SK-N-MC (cell line): ENCODE measurements around the gene USP3.
A peak's percentile ranks its signal among the peaks of the same experiment; 100 is the strongest.

Source experiments
- DNase-seq: peaks from one replicate; pipeline ENCODE4 v3.0.0-alpha.2; 2011; ENCODE audit warnings: low read depth, low spot score
- H3K27ac ChIP-seq: fragments of 200-600 bp; sonication (generic); 2 replicates; pipeline ENCODE4 v1.5.1; 2016; ENCODE audit warnings: mixed run types
- H3K36me3 ChIP-seq: fragments of 200-600 bp; sonication (generic); 2 replicates; pipeline ENCODE4 v1.6.1; 2017; ENCODE audit warnings: antibody characterized with exemption, low read length, mixed read lengths; ENCODE audit not compliant: insufficient read depth
- H3K4me3 ChIP-seq: fragments of 200-600 bp; sonication (generic); 2 replicates; pipeline ENCODE4 v1.5.1; 2016
- H3K9ac ChIP-seq: fragments of 200-600 bp; sonication (generic); 2 replicates; pipeline ENCODE4 v1.8.0; 2017; ENCODE audit warnings: mixed run types, mixed read lengths; ENCODE audit not compliant: insufficient read length
- H3K9me3 ChIP-seq: fragments of 200-600 bp; sonication (generic); 2 replicates; pipeline ENCODE4 v1.6.1; 2017; ENCODE audit warnings: low read depth, mild to moderate bottlenecking, antibody characterized with exemption, low read length, moderate library complexity, mixed read lengths
- EZH2 ChIP-seq: fragments of 200-600 bp; sonication (generic); IDR thresholded peaks from one replicate; pipeline ENCODE4 v1.6.1; 2017; ENCODE audit warnings: antibody characterized with exemption
- FOXP2 ChIP-seq: optimal IDR thresholded peaks from 2 replicates; pipeline ENCODE3; 2011; ENCODE audit warnings: mild to moderate bottlenecking, moderate library complexity; ENCODE audit not compliant: insufficient read depth; ENCODE audit errors: extremely low read length, control extremely low read depth
- POLR2AphosphoS5 ChIP-seq: IDR thresholded peaks from 2 replicates; pipeline ENCODE4 v1.6.1; 2012; ENCODE audit warnings: mild to moderate bottlenecking, low read depth, low read length, borderline replicate concordance

Gene USP3, protein sequence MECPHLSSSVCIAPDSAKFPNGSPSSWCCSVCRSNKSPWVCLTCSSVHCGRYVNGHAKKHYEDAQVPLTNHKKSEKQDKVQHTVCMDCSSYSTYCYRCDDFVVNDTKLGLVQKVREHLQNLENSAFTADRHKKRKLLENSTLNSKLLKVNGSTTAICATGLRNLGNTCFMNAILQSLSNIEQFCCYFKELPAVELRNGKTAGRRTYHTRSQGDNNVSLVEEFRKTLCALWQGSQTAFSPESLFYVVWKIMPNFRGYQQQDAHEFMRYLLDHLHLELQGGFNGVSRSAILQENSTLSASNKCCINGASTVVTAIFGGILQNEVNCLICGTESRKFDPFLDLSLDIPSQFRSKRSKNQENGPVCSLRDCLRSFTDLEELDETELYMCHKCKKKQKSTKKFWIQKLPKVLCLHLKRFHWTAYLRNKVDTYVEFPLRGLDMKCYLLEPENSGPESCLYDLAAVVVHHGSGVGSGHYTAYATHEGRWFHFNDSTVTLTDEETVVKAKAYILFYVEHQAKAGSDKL

DNA sequence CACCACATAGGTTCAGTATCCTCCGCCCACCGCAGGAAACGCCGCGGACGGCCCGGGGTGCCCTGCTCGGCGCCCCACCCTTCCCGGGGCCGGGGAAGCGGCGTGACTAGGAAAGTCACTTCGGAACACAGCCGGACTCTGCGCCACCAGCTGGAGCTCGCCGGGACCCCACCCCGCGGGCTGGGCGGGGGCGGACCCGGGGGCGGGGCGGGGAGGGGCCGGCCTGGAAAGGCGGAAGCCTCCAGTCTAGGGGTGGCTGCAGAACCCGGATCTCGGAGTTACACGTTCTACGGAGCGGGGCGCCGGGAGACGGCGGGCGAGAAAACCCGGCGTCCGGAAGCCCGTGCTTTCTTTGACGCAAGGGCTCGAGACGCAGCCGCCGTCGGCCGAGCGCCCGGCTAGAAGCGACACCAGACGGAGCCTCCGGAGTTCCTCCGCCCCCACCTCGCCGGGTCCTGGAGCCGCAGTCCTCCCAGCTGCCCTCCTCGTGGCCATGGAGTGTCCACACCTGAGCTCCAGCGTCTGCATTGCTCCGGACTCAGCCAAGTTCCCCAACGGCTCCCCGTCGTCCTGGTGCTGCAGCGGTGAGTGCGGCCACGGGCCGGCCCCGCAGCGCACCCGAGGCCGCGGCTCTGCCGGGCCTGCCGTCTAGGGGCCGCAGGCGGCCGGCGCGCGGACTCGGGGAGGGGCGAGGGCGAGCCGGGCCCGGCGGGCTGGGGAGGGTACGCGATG, at the start of gene USP3:
Gene USP3 (plus strand): TSS at position 347 of the 732 bp plus-strand sequence. CDS start 147 bp downstream, at position 494.
- Histone ChIP-seq H3K9ac (peak within 1 kb of the TSS; percentile 90), H3K27ac (no peak within 1 kb of the TSS; the same call in 1 of the 2 replicates), H3K36me3 (no peaks in the 10 kb centered on the region), H3K9me3 (no peaks in the 10 kb centered on the region), H3K4me3 (peak within 1 kb of the TSS; percentile 75)
- peak; percentile 24 for TF ChIP-seq FOXP2
- no peak for TF ChIP-seq EZH2
- TF ChIP-seq POLR2AphosphoS5: peak; percentile 79; the same call in 1 of the 2 replicates
- DNase-seq: no peak

- H3K4me3 ChIP-seq: no peak overlapping the region
- no peak for TF ChIP-seq FOXP2
- no peak for TF ChIP-seq POLR2AphosphoS5
- TF ChIP-seq EZH2: no peak
- H3K9ac ChIP-seq: no peak overlapping the region
- no peak overlapping the region for H3K27ac ChIP-seq
- H3K36me3 ChIP-seq: no peaks in the 10 kb centered on the region
- no peaks in the 10 kb centered on the region for H3K9me3 ChIP-seq
- DNase-seq: no peak
These were observed 48.1 kb upstream of the USP3 start for GRCh38 chr15:63456258-63456657.

DNA sequence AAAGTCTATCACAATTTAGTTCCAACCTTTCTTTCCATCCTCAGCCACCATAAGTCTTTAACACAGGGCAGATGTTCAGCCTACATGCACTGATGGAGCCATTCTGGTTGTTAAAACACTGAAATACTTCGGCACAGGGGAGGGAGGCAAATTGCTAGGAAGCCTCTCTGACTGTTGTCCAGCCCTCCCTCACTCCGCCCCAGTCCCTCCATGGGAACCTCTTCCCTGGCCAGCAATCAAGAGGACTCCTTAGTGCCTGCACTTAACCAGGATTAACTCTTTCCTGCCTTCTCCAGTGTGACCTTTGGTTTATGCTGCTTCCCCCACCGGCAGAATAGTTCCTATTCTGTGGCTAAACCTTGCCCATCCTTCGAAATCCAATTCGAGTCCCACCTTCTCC, 47.0 kb upstream of the USP3 start:
- Histone ChIP-seq H3K27ac (no peak overlapping the region), H3K9me3 (no peaks in the 10 kb centered on the region), H3K36me3 (no peaks in the 10 kb centered on the region), H3K9ac (no peak overlapping the region), H3K4me3 (no peak overlapping the region)
- TF ChIP-seq POLR2AphosphoS5: no peak
- no peak for TF ChIP-seq EZH2
- TF ChIP-seq FOXP2: no peak
- DNase-seq: no peak

GRCh38 chr15:63458026-63458425, 46.4 kb upstream of the USP3 start:
- no peak for DNase-seq
- H3K36me3 ChIP-seq: no peaks in the 10 kb centered on the region
- no peak overlapping the region for H3K9ac ChIP-seq
- H3K4me3 ChIP-seq: no peak overlapping the region
- H3K27ac ChIP-seq: no peak overlapping the region
- H3K9me3 ChIP-seq: no peaks in the 10 kb centered on the region
- TF ChIP-seq EZH2 (no peak), FOXP2 (no peak), POLR2AphosphoS5 (no peak)

- Histone ChIP-seq H3K9ac (no peak overlapping the region), H3K4me3 (no peak overlapping the region), H3K27ac (no peak overlapping the region), H3K9me3 (no peaks in the 10 kb centered on the region), H3K36me3 (no peaks in the 10 kb centered on the region)
- no peak for DNase-seq
- TF ChIP-seq POLR2AphosphoS5: no peak
- no peak for TF ChIP-seq FOXP2
- TF ChIP-seq EZH2: no peak
These were observed 45.5 kb upstream of the USP3 start for GRCh38 chr15:63458794-63459395.

- Histone ChIP-seq H3K9me3 (no peaks in the 10 kb centered on the region), H3K4me3 (no peak overlapping the region), H3K36me3 (no peaks in the 10 kb centered on the region), H3K27ac (no peak overlapping the region), H3K9ac (no peak overlapping the region)
- TF ChIP-seq EZH2 (no peak), POLR2AphosphoS5 (no peak), FOXP2 (no peak)
- DNase-seq: no peak
These were observed 43.9 kb upstream of the USP3 start for GRCh38 chr15:63460210-63461155.

DNA sequence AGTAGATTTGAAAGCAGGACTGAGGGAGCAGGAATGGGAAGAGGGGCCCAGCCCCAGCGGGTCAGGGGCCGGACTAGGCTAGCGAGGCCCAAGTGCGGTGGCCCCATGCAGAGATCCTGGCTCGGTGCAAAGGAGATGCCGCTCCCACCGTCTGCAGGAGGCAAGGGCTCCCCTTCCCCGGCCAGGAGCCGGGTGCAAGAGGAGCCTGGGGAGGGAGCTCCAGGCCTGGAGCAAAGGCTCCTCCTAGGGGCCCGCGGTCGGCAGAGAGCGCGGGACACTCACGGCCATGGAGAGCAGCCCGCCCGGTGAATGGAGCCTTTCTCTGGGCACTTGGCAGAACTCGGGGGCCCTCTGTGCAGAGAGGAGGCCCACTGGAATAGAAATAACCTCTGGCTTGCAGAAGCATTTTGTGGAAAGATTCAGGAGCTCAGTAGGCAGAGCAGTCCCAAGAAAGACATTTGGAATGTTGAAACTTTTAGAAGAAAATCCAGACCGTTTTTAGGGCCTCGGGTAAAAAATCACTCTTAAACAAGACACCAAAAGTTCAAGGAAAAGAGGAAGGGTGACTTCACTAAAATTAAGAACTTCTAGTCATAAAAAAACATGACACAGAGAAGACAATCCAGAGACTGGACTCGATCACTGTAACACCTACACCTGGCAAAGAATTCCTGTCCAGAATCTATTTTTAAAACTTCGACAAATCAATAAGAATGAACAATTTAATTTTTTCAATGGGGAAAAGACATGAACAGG, 43.0 kb upstream of the USP3 start:
- H3K4me3 ChIP-seq: no peak overlapping the region
- no peak overlapping the region for H3K27ac ChIP-seq
- no peak for TF ChIP-seq FOXP2
- TF ChIP-seq EZH2: no peak
- no peak for TF ChIP-seq POLR2AphosphoS5
- no peak overlapping the region for H3K9ac ChIP-seq
- H3K9me3 ChIP-seq: no peaks in the 10 kb centered on the region
- DNase-seq: no peak
- H3K36me3 ChIP-seq: no peaks in the 10 kb centered on the region
